Epithelial cell of esophagus (primary cell): ENCODE results near the gene SUCNR1.

ENCODE experiments used
- DNase-seq: peaks from one replicate; pipeline ENCODE4 v3.0.0; 2010; ENCODE audit warnings: low read depth
- H3K4me3 ChIP-seq: 2 replicates; pipeline ENCODE4 v1.5.1; 2011; ENCODE audit warnings: mild to moderate bottlenecking, low read length, control low read depth
- CTCF ChIP-seq: IDR thresholded peaks from 2 replicates; pipeline ENCODE4 v1.5.1; 2011; ENCODE audit warnings: low read depth, mild to moderate bottlenecking, low read length, control low read depth, inconsistent platforms; ENCODE audit not compliant: insufficient read depth; ENCODE audit errors: missing control alignments

The SUCNR1 gene

DNA sequence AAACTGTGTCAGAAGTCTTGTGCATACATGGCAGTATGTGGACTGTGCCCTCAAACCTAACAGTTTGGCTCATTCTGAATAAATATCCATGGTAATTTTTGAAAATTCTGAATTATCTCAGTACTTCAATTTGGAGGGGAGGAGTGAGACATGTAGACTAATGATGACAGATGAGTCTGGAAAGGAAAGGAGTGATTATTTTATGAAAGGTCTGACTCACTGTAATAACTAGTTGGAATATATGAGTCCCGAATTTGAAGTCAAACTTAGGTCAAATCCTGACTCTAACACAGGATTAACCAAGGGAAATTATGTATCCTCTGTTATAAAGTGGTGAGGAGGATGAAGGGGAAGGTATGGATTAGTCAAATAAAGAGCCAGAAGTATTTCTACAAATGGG lies 38.6 kb downstream of the SUCNR1 start:
- DNase-seq = peak; percentile 24
- no peak for TF ChIP-seq CTCF
- no peak overlapping the region for H3K4me3 ChIP-seq

DNA sequence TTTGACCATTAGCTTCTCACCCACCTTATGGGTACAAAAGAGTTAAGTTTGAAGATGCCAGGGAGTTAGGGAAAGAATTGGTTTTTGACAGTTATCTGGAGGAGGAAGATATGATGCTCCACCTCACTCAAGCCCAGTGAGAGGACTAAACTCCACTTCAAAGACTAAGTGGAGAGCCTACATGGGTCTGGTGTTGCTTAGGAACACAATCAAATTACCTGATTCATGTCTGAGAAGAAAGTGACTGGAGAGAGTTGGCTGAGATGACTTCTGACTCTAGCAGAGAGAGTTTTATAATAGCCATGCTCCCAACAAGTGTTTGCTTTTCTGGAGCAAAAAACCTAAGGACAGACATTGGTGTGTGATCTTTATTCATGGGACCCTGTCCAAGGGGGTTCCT lies 43.3 kb downstream of the SUCNR1 start:
- H3K4me3 ChIP-seq = no peak overlapping the region
- no peak for DNase-seq
- TF ChIP-seq CTCF = no peak

GRCh38 chr3:151918253-151919029 lies 45.0 kb downstream of the SUCNR1 start:
- H3K4me3 ChIP-seq = no peak overlapping the region
- peak; percentile 58 for TF ChIP-seq CTCF
- peak; percentile 68 for DNase-seq

- TF ChIP-seq CTCF = no peak
- H3K4me3 ChIP-seq = no peak overlapping the region
- DNase-seq = no peak
Observed at GRCh38 chr3:151919030-151919328, 45.5 kb downstream of the SUCNR1 start.

- TF ChIP-seq CTCF = no peak
- DNase-seq = peak; percentile 59
- no peak overlapping the region for H3K4me3 ChIP-seq
Observed at GRCh38 chr3:151919446-151919845, 46.0 kb downstream of the SUCNR1 start.

DNA sequence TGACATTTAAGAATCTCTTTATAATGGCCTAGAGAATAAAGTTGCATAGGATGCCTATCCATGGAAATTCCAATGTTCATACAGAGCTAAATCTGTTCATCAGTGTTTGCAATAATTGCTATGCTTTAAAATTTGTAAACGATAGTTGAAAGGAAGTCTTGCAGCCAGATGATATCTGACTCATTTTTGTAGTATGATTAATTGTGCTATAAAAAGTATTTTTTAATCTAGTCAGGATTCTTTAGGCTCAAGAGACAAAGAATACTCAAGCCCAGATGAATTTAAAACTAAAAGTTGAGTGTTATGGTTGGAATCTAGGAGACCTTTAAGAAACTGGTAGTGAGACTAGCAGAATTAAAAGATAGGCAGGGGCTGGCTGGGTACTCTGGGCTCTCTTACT lies 50.5 kb downstream of the SUCNR1 start:
- no peak overlapping the region for H3K4me3 ChIP-seq
- TF ChIP-seq CTCF = no peak
- peak; percentile 34 for DNase-seq

GRCh38 chr3:151924753-151925152 lies 51.3 kb downstream of the SUCNR1 start:
- no peak for DNase-seq
- TF ChIP-seq CTCF = no peak
- H3K4me3 ChIP-seq = no peak overlapping the region
